Measurements from ENCODE around the gene CDH23.

CDH23 gene

GRCh38 chr10:71564194-71564820 is 167.6 kb downstream of the CDH23 start:
- DNase-seq (ENCODE audit: low read depth) = no peak
- no peak overlapping the region for H3K4me3 ChIP-seq (ENCODE audit: low read depth, low read length)

- DNase-seq (ENCODE audit: low read depth) = no peak
- H3K4me3 ChIP-seq (ENCODE audit: low read depth, low read length) = no peak overlapping the region
These were observed 168.7 kb downstream of the CDH23 start for GRCh38 chr10:71565284-71566000.

GRCh38 chr10:71567006-71567405 is 170.3 kb downstream of the CDH23 start:
- DNase-seq (ENCODE audit: low read depth) = no peak
- no peak overlapping the region for H3K4me3 ChIP-seq (ENCODE audit: low read depth, low read length)

GRCh38 chr10:71568896-71569492 is 172.3 kb downstream of the CDH23 start:
- no peak for DNase-seq (ENCODE audit: low read depth)

GRCh38 chr10:71569775-71570588 is 173.3 kb downstream of the CDH23 start:
- no peak overlapping the region for H3K4me3 ChIP-seq (ENCODE audit: low read depth, low read length)
- no peak for DNase-seq (ENCODE audit: low read depth)

More at GRCh38 chr10:71568896-71569492, 172.3 kb downstream of the CDH23 start:
- H3K4me3 ChIP-seq (ENCODE audit: low read depth, low read length) = no peak overlapping the region

- no peak overlapping the region for H3K4me3 ChIP-seq (ENCODE audit: low read depth, low read length)
- DNase-seq (ENCODE audit: low read depth) = no peak
These were observed 174.9 kb downstream of the CDH23 start for GRCh38 chr10:71571460-71572175.

GRCh38 chr10:71572962-71573361 is 176.2 kb downstream of the CDH23 start:
- DNase-seq (ENCODE audit: low read depth) = no peak
- no peak overlapping the region for H3K4me3 ChIP-seq (ENCODE audit: low read depth, low read length)

- DNase-seq (ENCODE audit: low read depth) = no peak
- no peak overlapping the region for H3K4me3 ChIP-seq (ENCODE audit: low read depth, low read length)
These were observed 177.1 kb downstream of the CDH23 start for GRCh38 chr10:71573562-71574518.

GRCh38 chr10:71575451-71575850 is 178.7 kb downstream of the CDH23 start:
- no peak overlapping the region for H3K4me3 ChIP-seq (ENCODE audit: low read depth, low read length)
- no peak for DNase-seq (ENCODE audit: low read depth)

GRCh38 chr10:71575934-71576801 is 179.4 kb downstream of the CDH23 start:
- DNase-seq (ENCODE audit: low read depth) = no peak
- H3K4me3 ChIP-seq (ENCODE audit: low read depth, low read length) = no peak overlapping the region

- DNase-seq (ENCODE audit: low read depth) = no peak
- H3K4me3 ChIP-seq (ENCODE audit: low read depth, low read length) = no peak overlapping the region
These were observed 180.1 kb downstream of the CDH23 start for GRCh38 chr10:71576842-71577241.

GRCh38 chr10:71577345-71577744 is 180.6 kb downstream of the CDH23 start:
- no peak overlapping the region for H3K4me3 ChIP-seq (ENCODE audit: low read depth, low read length)
- DNase-seq (ENCODE audit: low read depth) = no peak

GRCh38 chr10:71578069-71578468 is 181.3 kb downstream of the CDH23 start:
- no peak overlapping the region for H3K4me3 ChIP-seq (ENCODE audit: low read depth, low read length)
- DNase-seq (ENCODE audit: low read depth) = no peak

- DNase-seq (ENCODE audit: low read depth) = no peak
- no peak overlapping the region for H3K4me3 ChIP-seq (ENCODE audit: low read depth, low read length)
These were observed 182.9 kb downstream of the CDH23 start for GRCh38 chr10:71579668-71580067.

GRCh38 chr10:71580415-71580814 is 183.7 kb downstream of the CDH23 start:
- no peak overlapping the region for H3K4me3 ChIP-seq (ENCODE audit: low read depth, low read length)

GRCh38 chr10:71580926-71581325 is 184.2 kb downstream of the CDH23 start:
- DNase-seq (ENCODE audit: low read depth) = no peak
- no peak overlapping the region for H3K4me3 ChIP-seq (ENCODE audit: low read depth, low read length)

More at GRCh38 chr10:71580415-71580814, 183.7 kb downstream of the CDH23 start:
- no peak for DNase-seq (ENCODE audit: low read depth)

- DNase-seq (ENCODE audit: low read depth) = no peak
- no peak overlapping the region for H3K4me3 ChIP-seq (ENCODE audit: low read depth, low read length)
These were observed 184.7 kb downstream of the CDH23 start for GRCh38 chr10:71581376-71581775.

Measured in skeletal muscle cell (primary cell).